Panc1 (cell line): ENCODE data around the gene C4orf50.

Source experiments
- CTCF ChIP-seq: fragments of 450-650 bp; IDR thresholded peaks from 2 replicates; pipeline ENCODE4 v1.5.1; 2017; ENCODE audit warnings: mild to moderate bottlenecking
- POLR2AphosphoS5 ChIP-seq: IDR thresholded peaks from 2 replicates; pipeline ENCODE4 v1.6.1; 2012; ENCODE audit warnings: mild to moderate bottlenecking, low read depth, low read length, moderate library complexity
- REST ChIP-seq, 2 experiments: IDR thresholded peaks; 2 replicates each; pipeline ENCODE4 v1.6.1; 2011 to 2012; ENCODE audit warnings: low read depth in 2 of 2, control low read depth in 1 of 2, low read length in 1 of 2, mild to moderate bottlenecking in 1 of 2, moderate library complexity in 1 of 2; ENCODE audit not compliant: insufficient read depth in 1 of 2
- SIN3A ChIP-seq: IDR thresholded peaks from 2 replicates; pipeline ENCODE4 v1.6.1; 2012; ENCODE audit warnings: low read depth, mild to moderate bottlenecking, low read length, moderate library complexity, borderline replicate concordance; ENCODE audit not compliant: insufficient read depth
- TCF7L2 ChIP-seq: IDR thresholded peaks from 2 replicates; pipeline ENCODE4 v1.6.1; 2011; ENCODE audit warnings: mild to moderate bottlenecking, low read depth, low read length, inconsistent platforms

- TF ChIP-seq CTCF (no peak), POLR2AphosphoS5 (no peak), SIN3A (no peak), REST (IDR thresholded peaks at IDR 0.05; ENCODE audit: insufficient read depth in 1 of 2, low read depth in 2 of 2, low read length in 1 of 2) (no peak; a peak in 1 of 4 replicates), TCF7L2 (no peak)
Measured at GRCh38 chr4:5928274-5928673, 90.0 kb downstream of the C4orf50 start.
